HUES48 (cell line): ENCODE data around the gene WDR46.

Experiments
- H3K27ac ChIP-seq: one replicate; pipeline ENCODE4 v1.7.0; 2013; ENCODE audit warnings: low read depth, low read length, inconsistent platforms
- H3K27me3 ChIP-seq: 2 replicates; pipeline ENCODE4 v1.6.1; 2013; ENCODE audit warnings: mild to moderate bottlenecking, low read length; ENCODE audit not compliant: control insufficient read depth, insufficient read depth
- H3K36me3 ChIP-seq: 2 replicates; pipeline ENCODE4 v1.6.1; 2013; ENCODE audit warnings: low read length; ENCODE audit not compliant: control insufficient read depth, insufficient read depth
- H3K4me1 ChIP-seq: 2 replicates; pipeline ENCODE4 v1.6.1; 2013; ENCODE audit warnings: mild to moderate bottlenecking, low read length; ENCODE audit not compliant: control insufficient read depth, insufficient read depth
- H3K4me3 ChIP-seq: 2 replicates; pipeline ENCODE4 v1.5.1; 2013; ENCODE audit warnings: mild to moderate bottlenecking, low read depth, low read length
- H3K9ac ChIP-seq: 2 replicates; pipeline ENCODE4 v1.6.1; 2013; ENCODE audit warnings: mild to moderate bottlenecking, low read depth, low read length, moderate library complexity
- H3K9me3 ChIP-seq: 2 replicates; pipeline ENCODE4 v1.6.1; 2013; ENCODE audit warnings: low read length; ENCODE audit not compliant: control insufficient read depth, insufficient read depth

WDR46 gene

GRCh38 chr6:33313105-33313708 is 24.2 kb upstream of the WDR46 start:
- Histone ChIP-seq H3K4me3 (peak overlapping the region; percentile 98), H3K9ac (peak overlapping the region; percentile 71; the same call in 1 of the 2 replicates), H3K27ac (peak overlapping the region; percentile 76), H3K9me3 (no peaks in the 10 kb centered on the region), H3K36me3 (peaks cover 4% of the 10 kb centered on the region), H3K4me1 (peaks cover 23% of the 10 kb centered on the region), H3K27me3 (no peaks in the 10 kb centered on the region)

GRCh38 chr6:33312361-33313104 is 23.5 kb upstream of the WDR46 start:
- peak overlapping the region; percentile 76 for H3K27ac ChIP-seq
- no peaks in the 10 kb centered on the region for H3K27me3 ChIP-seq

GRCh38 chr6:33306356-33306755 is 17.3 kb upstream of the WDR46 start:
- H3K9ac ChIP-seq: no peak overlapping the region
- H3K27me3 ChIP-seq: no peaks in the 10 kb centered on the region
- no peak overlapping the region for H3K27ac ChIP-seq
- no peak overlapping the region for H3K4me3 ChIP-seq
- H3K4me1 ChIP-seq: no peaks in the 10 kb centered on the region
- peaks cover 3% of the 10 kb centered on the region; the same call in 1 of the 2 replicates for H3K36me3 ChIP-seq
- no peaks in the 10 kb centered on the region for H3K9me3 ChIP-seq

More at GRCh38 chr6:33312361-33313104, 23.5 kb upstream of the WDR46 start:
- Histone ChIP-seq H3K4me3 (peak overlapping the region; percentile 98), H3K4me1 (peaks cover 21% of the 10 kb centered on the region), H3K9me3 (no peaks in the 10 kb centered on the region), H3K9ac (0 out of 2 replicates have a peak overlapping the region, but pooled peaks have one; percentile 71), H3K36me3 (peaks cover 4% of the 10 kb centered on the region)

DNA sequence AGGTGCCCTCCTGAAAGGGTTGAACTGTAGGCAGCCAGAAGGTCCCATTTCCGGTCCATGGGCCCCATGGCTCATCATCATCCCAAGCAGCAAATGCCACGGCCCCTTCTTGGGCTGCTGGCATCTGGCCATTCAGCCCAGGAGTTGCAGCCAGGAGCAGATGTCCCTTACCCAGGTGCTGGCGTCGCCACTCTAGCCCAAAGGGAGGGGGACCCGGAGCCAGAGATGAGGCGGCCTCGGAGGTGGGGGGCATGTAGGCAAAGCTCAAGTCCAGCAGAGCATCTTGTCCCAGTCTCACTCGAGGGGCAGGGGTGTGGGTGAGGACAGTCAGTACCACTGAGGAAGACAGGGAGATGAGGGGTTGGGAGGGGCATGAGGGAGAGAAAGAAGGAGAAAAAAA is 16.0 kb upstream of the WDR46 start:
- peaks cover 3% of the 10 kb centered on the region; the same call in 1 of the 2 replicates for H3K36me3 ChIP-seq
- no peak overlapping the region for H3K4me3 ChIP-seq
- H3K9ac ChIP-seq: no peak overlapping the region
- no peaks in the 10 kb centered on the region for H3K4me1 ChIP-seq
- no peak overlapping the region for H3K27ac ChIP-seq
- H3K9me3 ChIP-seq: no peaks in the 10 kb centered on the region
- H3K27me3 ChIP-seq: no peaks in the 10 kb centered on the region

DNA sequence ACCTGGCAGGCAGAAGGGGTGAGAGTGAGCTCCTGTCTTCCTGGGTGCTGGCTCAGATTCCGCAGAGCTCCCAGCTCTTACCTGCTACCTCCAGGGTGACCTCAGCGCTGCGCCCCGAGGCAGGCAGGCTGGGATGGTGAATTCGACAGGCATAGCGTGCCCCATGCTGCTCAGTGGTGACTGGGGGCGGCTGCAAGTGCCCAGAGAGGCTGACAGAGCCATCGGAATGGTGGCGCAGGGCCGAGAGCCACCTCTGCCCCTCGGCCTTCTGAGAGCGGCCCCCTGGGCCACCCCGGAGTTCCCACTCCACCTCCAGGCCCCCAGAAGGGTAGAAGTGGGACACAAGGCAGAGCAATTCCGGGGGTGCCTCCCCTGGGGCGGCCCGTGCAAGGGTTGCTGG is 15.2 kb upstream of the WDR46 start:
- Histone ChIP-seq H3K27ac (no peak overlapping the region), H3K9ac (no peak overlapping the region), H3K9me3 (no peaks in the 10 kb centered on the region), H3K27me3 (no peaks in the 10 kb centered on the region), H3K4me3 (no peak overlapping the region), H3K4me1 (no peaks in the 10 kb centered on the region), H3K36me3 (peaks cover 3% of the 10 kb centered on the region; the same call in 1 of the 2 replicates)

DNA sequence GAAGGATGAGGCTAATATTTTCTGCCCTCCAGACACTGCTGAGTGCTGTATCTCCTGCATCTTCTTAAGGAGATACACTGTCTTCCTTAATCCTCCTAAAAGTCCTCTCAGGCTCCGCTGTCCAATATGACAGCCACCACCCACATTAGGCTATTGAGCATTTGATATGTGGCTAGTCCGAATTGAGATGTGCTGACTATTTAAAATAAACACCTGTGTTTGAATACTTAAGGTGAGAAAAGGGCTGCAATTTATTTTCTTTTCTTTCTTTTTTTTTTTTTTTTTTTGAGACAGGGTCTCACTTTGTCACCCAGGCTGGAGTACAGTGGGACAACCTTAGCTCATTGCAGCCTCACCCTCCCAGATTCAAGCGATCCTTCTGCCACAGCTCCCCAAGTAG is 12.8 kb upstream of the WDR46 start:
- H3K4me3 ChIP-seq: no peak overlapping the region
- H3K9ac ChIP-seq: no peak overlapping the region
- H3K27me3 ChIP-seq: no peaks in the 10 kb centered on the region
- no peaks in the 10 kb centered on the region for H3K9me3 ChIP-seq
- H3K27ac ChIP-seq: no peak overlapping the region
- no peaks in the 10 kb centered on the region; the same call in 1 of the 2 replicates for H3K4me1 ChIP-seq
- peaks cover 3% of the 10 kb centered on the region; the same call in 1 of the 2 replicates for H3K36me3 ChIP-seq

DNA sequence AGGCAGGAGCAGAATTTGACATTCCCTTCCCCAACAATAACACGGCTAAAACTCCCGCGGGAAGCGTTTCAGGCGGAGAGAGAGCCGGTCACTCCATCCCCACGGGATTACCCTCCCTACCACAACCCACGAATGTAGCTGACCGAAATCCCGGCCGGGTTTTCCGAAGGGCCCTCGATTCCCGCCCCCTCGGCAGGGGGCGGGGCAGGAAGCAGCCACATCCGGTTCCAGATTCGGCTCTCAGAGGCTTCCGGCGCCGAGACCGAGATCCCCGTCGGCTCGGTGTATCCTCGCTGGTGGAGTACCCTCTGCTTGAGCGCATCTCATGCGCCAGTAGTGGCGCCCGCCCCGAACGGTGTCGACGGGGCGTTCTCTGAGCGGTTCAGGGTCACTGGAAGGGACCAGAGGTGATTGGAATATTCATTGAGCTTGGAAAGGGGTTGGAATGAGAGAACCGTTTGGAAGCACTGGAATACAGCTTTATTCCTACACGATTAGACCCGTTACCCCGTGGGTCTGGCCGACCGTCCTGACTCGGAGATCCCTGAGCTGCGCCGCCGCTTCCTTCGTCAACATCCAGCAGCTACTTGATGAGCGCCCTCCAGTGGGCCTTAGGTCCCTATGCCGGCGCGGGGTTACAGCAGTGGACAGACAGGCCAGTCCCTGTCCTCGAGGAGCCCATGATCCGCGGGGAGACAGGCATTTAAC is 10.4 kb upstream of the WDR46 start:
- Histone ChIP-seq H3K27ac (peak overlapping the region; percentile 100), H3K9ac (peak overlapping the region; percentile 89), H3K4me3 (peak overlapping the region; percentile 96), H3K4me1 (no peaks in the 10 kb centered on the region; the same call in 1 of the 2 replicates), H3K36me3 (peaks cover 19% of the 10 kb centered on the region), H3K9me3 (no peaks in the 10 kb centered on the region), H3K27me3 (no peaks in the 10 kb centered on the region)

DNA sequence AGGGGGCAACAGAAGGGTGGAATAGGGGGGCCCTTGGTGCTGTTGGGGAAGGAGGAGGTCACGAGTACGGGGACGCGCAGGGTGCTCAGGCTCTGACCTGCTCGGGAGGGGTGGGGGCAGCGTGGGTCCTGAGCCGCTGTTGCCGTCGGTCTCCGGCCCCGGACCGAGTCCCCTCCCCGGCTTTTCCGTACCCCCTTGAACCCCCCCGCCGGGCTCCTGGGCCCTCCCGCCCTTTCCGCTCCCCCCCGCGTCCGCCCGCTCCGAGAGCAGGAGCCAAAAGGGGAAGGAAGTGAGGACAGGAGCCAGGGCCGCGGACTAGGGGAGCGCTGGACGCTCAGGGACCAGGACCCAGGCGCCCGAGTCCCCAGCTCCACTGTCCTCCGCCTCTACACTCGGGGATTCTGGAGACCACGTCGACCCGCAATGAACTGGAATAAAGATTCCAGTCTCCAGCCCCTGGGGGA is 9.8 kb upstream of the WDR46 start, which contains the start of gene RGL2:
Gene RGL2 (minus strand): TSS at position 170 of the 464 bp plus-strand sequence. CDS start 332 bp downstream, outside the sequence.
- H3K27ac ChIP-seq: peak within 1 kb of the TSS; percentile 100
- no peaks in the 10 kb centered on the region; the same call in 1 of the 2 replicates for H3K4me1 ChIP-seq
- no peaks in the 10 kb centered on the region for H3K27me3 ChIP-seq
- peak within 1 kb of the TSS; percentile 96 for H3K4me3 ChIP-seq
- no peaks in the 10 kb centered on the region for H3K9me3 ChIP-seq
- peak within 1 kb of the TSS; percentile 89 for H3K9ac ChIP-seq
- H3K36me3 ChIP-seq: peaks cover 21% of the 10 kb centered on the region

DNA sequence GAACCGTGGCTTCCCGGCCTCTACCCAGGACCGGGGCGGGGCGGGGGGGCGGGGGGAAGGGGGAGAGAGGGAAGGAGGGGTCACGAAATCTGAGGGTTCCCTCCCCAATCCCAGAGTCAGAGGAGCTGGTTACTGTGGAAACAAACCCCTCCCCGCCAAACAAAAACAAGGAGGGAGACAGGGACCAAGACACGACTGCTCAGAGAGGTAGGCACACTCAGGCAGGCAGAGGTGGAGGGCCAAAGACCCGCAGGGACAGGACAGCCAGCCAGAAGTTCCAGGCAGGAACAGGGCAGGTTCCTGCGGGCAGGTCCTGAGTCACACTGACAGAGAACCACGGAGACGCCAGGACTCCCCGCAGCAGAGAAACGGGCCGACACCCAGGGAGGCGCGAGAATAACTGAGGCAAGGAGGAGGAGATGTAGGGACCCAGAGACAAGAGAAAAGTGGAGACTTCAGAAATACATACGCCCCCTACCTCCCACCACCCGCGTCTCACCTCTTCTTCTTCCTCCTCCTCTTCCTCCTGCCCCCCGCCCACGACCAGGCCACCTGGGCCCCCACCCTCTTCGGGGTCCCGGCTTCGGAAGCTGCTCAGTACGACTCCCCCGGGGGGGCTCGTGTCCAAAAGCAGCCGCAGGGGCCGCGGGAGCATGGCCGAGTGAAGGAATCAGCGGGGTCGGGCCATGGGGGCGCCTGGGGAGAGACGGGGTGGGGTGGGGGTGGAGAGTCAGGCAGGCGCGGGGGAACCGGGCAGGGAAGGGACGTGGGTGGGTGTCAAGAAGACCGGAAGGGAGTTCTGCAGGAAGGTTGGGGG is 9.1 kb upstream of the WDR46 start:
- no peaks in the 10 kb centered on the region; the same call in 1 of the 2 replicates for H3K4me1 ChIP-seq
- H3K9ac ChIP-seq: no peak overlapping the region
- H3K27ac ChIP-seq: peak overlapping the region; percentile 85
- no peaks in the 10 kb centered on the region for H3K9me3 ChIP-seq
- no peaks in the 10 kb centered on the region for H3K27me3 ChIP-seq
- peak overlapping the region; percentile 96 for H3K4me3 ChIP-seq
- H3K36me3 ChIP-seq: peaks cover 27% of the 10 kb centered on the region

- H3K36me3 ChIP-seq: peaks cover 34% of the 10 kb centered on the region
- H3K9ac ChIP-seq: 0 out of 2 replicates have a peak overlapping the region, but pooled peaks have one; percentile 22
- no peaks in the 10 kb centered on the region for H3K9me3 ChIP-seq
- H3K4me3 ChIP-seq: peak overlapping the region; percentile 96
- H3K4me1 ChIP-seq: no peaks in the 10 kb centered on the region; the same call in 1 of the 2 replicates
- peak overlapping the region; percentile 85 for H3K27ac ChIP-seq
- no peaks in the 10 kb centered on the region for H3K27me3 ChIP-seq
Observed at GRCh38 chr6:33297406-33297955, 8.4 kb upstream of the WDR46 start.
